DMS 273 (cell line): Measurements from ENCODE around the gene YAP1.

Source experiments
- DNase-seq: peaks from one replicate; lab custom pipeline; 2025; ENCODE audit not compliant: unreplicated experiment; lab: John Stamatoyannopoulos, UW

YAP1 gene

DNA sequence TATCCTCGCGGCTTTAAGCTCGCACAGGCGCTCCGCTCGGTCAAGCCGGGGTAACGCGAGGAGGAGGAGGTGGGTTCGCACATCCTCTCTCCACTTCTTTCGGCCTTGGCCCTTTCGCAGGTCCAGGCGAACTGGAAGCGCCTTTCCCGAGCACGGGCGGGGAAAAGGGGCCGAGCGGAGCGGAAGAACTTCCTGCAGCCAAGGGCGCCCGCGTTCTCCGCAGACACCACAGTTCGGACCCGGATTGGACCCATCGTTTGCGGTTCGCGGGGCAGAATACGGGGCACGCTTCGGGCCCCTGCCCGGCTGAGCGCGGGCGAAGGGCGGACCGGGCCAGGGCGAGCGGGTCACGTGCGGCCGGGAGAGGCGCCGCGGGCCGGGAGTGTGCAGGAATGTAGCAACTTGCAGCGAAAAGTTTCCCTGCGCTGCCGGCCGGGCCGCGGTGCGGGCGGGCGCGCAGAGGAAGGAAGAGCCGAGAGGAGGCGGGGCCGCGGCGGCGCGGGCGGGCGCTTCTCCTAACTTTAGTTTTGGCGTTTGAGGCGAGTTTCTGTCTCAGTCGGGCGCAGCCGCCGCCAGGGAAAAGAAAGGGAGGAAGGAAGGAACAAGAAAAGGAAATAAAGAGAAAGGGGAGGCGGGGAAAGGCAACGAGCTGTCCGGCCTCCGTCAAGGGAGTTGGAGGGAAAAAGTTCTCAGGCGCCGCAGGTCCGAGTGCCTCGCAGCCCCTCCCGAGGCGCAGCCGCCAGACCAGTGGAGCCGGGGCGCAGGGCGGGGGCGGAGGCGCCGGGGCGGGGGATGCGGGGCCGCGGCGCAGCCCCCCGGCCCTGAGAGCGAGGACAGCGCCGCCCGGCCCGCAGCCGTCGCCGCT lies at the start of gene YAP1:
Gene YAP1 (plus strand): TSS at position 552 of the 865 bp plus-strand sequence. CDS start 402 bp downstream, outside the sequence.
- peak; percentile 74 for DNase-seq

DNA sequence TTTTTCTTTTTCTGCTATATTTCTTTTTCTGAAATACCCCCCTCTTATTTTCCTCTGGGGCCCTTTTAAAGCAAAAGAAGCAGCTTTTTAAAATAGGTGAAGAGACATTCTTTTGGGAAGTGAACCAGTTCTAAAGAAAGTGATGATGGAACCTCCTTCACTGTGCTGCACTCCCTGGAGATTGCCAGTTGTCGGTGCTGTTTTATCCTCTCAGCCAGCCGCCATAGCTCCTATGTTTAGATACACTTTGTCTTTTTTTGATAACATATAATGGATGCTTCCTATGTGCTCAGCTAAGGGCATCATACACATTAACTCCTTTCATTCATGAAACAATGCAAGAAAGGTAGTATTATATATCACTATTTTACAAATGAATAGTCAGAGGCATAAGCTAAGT lies 49.0 kb upstream of the YAP1 start:
- DNase-seq: no peak

GRCh38 chr11:102062106-102062505 lies 48.1 kb upstream of the YAP1 start:
- DNase-seq: no peak

DNA sequence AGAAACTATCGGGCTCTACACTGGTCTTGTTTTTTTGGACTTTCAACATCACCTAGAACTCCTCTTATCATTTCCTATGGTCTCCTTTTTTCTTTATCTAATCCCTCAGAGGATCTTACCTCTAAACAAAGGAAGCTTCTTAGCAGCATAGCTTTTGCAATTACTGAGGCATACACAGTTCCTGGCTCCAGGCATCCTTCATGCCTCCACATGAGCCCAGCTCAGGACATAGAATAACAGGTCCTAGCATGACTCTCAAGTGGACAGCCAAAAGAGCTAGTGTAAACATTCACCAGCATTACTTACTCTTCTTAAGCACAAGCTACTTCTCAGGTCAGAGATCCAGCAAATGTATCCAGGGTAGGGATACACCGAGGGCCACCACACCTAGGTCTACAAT lies 45.9 kb upstream of the YAP1 start:
- no peak for DNase-seq

DNA sequence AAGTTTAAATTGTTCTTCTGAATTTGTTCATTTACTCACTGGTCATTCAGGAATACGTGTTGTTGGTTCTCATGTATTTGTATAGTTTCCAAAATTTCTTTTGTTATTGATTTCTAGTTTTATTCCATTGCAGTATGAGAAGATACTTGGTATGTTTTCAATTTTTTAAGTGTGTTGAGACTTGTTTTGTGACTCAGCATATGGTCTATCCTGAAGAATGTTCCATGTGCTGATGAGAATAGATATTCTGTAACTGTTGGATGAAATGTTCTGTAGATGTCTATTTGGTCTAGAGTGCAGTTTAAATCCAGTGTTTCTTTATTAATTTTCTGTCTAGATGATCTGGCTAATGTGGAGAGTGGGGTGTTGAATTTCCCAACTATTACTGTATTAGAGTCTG lies 39.5 kb upstream of the YAP1 start:
- no peak for DNase-seq

GRCh38 chr11:102071497-102072472 lies 38.5 kb upstream of the YAP1 start:
- DNase-seq: no peak

DNA sequence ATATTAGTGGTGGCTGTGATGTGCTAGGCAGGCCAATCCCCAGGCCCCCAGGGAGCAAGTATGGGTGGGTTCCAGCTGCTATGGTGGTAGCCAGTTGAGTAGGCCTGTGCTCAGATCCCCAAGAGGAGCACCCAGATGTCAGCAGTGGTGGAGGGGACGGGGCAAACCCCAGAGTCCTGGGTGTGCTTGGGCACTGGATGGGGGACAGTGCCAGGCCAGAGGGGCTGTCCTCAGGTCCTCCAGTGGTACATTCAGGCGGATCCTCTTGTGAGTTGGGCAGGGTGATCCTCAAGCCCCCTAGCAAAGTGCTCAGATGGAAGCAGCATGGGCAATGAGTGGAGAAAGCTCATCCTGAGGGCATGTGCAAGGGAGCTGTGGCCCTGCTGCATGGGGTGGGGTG lies 37.0 kb upstream of the YAP1 start:
- DNase-seq: no peak

GRCh38 chr11:102079625-102080024 lies 30.6 kb upstream of the YAP1 start:
- no peak for DNase-seq

DNA sequence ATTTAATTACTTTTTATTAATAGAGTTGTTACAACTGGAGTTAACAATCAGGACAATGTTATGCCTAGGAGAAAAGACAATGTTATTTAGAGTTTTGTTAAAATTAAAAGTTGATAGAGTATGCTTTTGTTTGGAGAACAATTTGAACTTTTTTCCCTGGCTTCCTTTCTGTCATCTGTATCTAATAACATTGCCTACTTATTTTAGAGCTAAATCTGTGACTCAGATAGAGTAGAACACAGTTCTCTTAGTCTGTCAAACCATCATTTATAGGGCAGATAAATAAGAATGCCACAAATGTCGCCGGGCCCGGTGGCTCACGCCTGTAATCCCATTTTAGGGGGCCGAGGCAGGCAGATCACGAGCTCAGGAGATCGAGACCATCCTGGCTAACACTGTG lies 28.9 kb upstream of the YAP1 start:
- DNase-seq: no peak

DNA sequence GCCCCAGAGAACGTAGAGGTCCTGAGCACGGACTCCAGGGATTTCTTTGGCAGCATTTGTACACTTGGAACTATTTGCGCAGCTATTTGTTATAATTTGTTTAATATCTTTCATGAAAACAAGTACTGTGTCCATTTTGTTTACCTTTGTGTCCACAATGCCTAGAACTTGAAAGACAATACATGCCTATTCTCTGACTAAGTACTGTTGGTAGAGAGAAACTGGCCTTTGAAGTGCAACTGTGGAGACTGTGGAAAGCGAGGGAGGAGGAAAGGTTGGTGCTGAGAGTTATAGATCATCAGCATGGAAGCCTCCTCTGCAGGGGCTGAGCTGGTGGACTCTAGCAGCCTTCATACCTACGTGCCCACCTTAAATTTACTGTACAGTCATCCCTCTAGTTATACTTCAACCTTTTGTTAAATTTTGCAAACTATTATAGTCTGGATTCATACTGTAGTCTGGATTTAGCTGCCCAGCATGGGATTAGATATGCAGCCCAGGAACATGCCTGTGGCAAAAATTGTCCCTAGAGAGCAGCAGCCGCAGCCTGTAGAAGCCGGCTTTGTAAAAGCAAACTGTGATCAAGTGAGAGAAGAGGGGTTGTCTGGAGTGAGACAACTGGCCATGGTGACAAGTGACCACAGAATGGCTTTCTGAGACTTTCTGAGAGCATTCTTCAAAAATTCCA lies 24.2 kb upstream of the YAP1 start:
- no peak for DNase-seq

DNA sequence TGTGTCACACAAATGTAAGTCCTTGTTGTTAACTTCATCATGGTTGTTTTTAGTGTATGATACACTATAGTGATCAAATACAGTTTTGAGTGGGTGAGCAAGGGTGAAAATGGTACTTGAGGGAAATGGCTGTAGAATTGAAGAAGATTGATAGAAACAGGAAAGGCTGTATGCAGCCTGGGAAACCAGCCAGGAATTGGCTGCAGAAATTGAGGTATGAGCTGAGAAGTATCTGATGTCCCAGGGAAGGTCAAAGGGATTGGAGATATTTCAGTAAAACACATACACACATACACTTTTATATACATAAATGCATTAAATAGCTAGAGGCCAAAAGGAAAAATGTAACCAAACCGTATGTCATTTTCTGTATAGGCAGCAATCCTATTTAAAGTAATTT lies 13.1 kb upstream of the YAP1 start:
- DNase-seq: no peak

- DNase-seq: no peak
Observed at GRCh38 chr11:102099755-102100154, 10.5 kb upstream of the YAP1 start.

DNA sequence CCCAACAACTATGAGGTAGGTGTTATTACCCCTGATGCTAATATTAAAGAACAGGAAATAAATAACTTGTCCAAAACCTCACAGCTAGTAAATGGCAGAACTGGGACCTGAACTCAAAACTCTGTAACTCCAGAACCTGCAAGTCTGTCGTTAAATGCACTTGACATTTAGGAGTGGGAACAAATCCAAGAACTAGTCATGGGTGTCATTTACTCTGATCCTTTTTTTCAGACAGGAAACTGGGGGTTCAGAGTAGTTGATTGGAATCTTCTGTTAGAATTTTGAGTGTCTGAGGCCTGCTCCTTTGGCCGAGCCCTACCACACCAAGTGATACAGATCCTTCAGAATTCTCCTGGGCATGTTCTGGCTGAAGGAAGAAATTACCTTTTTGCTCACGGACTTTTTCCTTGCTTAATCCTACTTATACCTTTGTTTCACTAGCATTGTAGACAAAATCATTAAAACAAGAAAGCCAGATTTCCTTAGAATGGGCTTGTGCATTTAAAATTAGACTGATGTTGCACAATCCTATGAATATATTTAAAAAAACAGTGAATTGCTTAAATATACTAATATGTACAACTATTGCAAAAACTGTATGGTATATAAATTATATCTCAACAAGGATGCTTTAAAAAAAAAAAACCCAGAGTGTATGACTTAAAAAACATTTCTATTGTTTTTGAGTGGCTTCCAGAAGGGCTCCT lies 1.4 kb upstream of the YAP1 start:
- no peak for DNase-seq

DNA sequence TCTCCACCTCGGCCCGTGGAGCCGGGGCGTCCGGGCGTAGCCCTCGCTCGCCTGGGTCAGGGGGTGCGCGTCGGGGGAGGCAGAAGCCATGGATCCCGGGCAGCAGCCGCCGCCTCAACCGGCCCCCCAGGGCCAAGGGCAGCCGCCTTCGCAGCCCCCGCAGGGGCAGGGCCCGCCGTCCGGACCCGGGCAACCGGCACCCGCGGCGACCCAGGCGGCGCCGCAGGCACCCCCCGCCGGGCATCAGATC lies 439 bp downstream of the YAP1 start:
- DNase-seq: no peak

DNA sequence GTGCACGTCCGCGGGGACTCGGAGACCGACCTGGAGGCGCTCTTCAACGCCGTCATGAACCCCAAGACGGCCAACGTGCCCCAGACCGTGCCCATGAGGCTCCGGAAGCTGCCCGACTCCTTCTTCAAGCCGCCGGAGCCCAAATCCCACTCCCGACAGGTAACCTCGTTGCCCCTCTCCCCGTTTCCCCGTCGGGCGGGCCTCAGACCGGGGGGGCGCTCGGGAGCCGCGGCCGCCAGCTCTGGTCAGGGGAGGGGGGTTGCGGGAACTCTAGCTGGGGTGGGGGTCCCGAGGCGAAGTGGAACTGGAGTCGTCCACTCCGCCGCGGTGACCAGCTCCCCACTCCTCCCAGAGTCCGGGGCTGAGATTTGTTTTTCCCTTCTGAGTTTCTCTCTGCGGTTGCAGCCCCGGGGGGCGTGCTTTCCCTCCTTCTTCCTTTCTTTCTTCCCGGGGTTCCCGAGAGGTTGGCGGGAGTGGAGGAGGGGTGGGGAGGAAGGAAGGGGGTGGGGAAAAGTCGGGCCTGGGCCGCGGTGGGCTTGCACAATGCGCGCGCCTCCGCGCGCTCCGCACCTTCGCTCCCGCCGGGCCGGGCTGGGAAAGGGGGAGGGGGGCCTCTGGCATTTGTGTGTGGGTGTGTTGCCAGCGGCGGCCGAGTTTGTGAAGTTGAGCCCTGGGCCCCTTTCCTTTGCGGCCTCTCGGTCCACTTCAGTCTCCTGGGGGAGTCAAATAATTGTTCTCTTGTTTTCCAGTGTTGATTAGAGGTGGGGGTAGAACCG lies 952 bp downstream of the YAP1 start:
- DNase-seq: no peak

GRCh38 chr11:102111787-102112508 lies 1.7 kb downstream of the YAP1 start:
- peak; percentile 2 for DNase-seq

DNA sequence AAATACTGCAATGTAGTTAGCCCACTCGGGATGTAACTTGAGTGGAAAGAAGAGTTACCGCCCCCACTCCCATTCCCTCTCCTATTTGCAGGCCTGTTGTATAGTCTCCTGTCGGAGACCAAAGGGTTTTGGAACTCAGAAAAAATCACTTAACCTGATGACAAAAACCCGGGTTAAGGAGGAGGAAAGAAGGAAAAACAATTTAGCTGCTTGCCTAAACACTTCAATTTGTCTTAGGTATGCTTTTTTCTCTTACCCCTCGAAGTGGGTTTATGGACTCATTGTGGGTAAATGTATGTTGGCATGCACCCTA lies 2.2 kb downstream of the YAP1 start:
- no peak for DNase-seq

DNA sequence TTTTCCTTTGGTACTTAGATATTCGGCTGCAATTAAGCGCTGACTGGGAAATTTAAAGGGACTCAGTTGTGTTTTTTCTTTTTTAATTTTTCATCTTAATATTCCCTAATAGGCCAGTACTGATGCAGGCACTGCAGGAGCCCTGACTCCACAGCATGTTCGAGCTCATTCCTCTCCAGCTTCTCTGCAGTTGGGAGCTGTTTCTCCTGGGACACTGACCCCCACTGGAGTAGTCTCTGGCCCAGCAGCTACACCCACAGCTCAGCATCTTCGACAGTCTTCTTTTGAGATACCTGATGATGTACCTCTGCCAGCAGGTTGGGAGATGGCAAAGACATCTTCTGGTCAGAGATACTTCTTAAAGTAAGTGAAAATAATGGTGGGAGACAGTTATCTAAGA lies 3.8 kb downstream of the YAP1 start:
- DNase-seq: no peak

DNA sequence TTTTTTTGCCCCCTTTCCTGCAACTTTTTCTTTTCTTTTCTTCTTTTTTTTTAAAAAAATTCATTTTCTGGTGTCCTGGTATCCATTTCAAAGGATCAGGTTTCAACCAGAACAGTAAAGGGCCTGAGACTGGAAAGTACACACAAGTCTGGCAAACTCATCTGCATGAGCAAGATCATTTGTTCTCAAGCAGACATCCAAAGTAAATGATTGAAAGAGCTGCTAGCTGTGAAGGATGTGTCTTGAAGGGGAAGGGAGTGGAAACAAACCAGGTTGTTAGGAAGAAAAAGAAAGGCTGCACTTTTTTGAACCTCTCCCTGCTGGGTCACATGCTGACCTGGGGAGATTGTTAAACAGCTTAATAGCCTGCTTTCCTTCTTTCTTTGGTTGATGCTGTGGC lies 5.3 kb downstream of the YAP1 start:
- DNase-seq: no peak
